HepG2 (cell line): Measurements from ENCODE around the gene DDRGK1. TPM values are rescaled to one million over a fixed set of nuclear protein-coding genes. Genes with fewer than 3 reads are reported as not detected.

ENCODE experiments used
- EEA1 ChIP-seq: sonication (generic); formaldehyde crosslinking; IDR thresholded peaks from 2 replicates; pipeline ENCODE4 v1.5.1; 2020; ENCODE audit warnings: mild to moderate bottlenecking, missing genetic modification reagents, borderline replicate concordance
- GTF3A ChIP-seq: sonication (generic); formaldehyde crosslinking; conservative IDR thresholded peaks from 2 replicates; pipeline ENCODE4 v1.4.0; 2020; ENCODE audit warnings: mild to moderate bottlenecking, missing genetic modification reagents
- MLXIP ChIP-seq: sonication (generic); formaldehyde crosslinking; IDR thresholded peaks from 2 replicates; pipeline ENCODE4 v1.9.0; 2021; ENCODE audit warnings: missing genetic modification reagents, borderline replicate concordance
- ZBTB34 ChIP-seq: sonication (generic); formaldehyde crosslinking; IDR thresholded peaks from 2 replicates; pipeline ENCODE4 v1.8.0; 2022; ENCODE audit warnings: mild to moderate bottlenecking, missing genetic modification reagents
- ZC3H4 ChIP-seq: sonication (generic); formaldehyde crosslinking; IDR thresholded peaks from 2 replicates; pipeline ENCODE4 v1.4.0; 2020; ENCODE audit warnings: missing genetic modification reagents, borderline replicate concordance
- ZNF180 ChIP-seq: sonication (generic); formaldehyde crosslinking; IDR thresholded peaks from 2 replicates; pipeline ENCODE4 v1.4.0; 2020; ENCODE audit warnings: low read depth, missing genetic modification reagents, borderline replicate concordance
- ZNF280B ChIP-seq: sonication (generic); formaldehyde crosslinking; IDR thresholded peaks from 2 replicates; pipeline ENCODE4 v1.5.0; 2020; ENCODE audit warnings: missing genetic modification reagents, mild to moderate bottlenecking, borderline replicate concordance
- ZNF598 ChIP-seq: sonication (generic); formaldehyde crosslinking; IDR thresholded peaks from 2 replicates; pipeline ENCODE4 v1.5.1; 2020; ENCODE audit warnings: mild to moderate bottlenecking, missing genetic modification reagents, borderline replicate concordance
- polyA plus RNA-seq, 8 experiments: library from polyadenylated mRNA; depleted of rRNA in 3 of 8; stranded (reverse) in 7 of 8; unstranded in 1 of 8; fragments of >200 nt; fragmentation: Illumina TruSeq in 4 of 8; extraction: Trizol in 4 of 8; gene quantifications; 2 replicates each; pipeline versions ENCODE4 v1.2.1 to v1.2.3, GENCODE V29; 2011 to 2016; ENCODE audit warnings: low read depth in 4 of 8, missing spikeins in 1 of 8, mixed read lengths in 1 of 8; ENCODE audit not compliant: insufficient read depth in 1 of 8
- total RNA-seq, 5 experiments: library from RNA; depleted of rRNA; stranded (reverse); fragments of >200 nt; fragmentation: Illumina TruSeq; extraction: Trizol; gene quantifications; 2 replicates each; pipeline ENCODE4 v1.2.3, GENCODE V29; 2016; ENCODE audit warnings: low read depth in 1 of 5
- TF ChIP-seq, protein P1 (sequence below): sonication (generic); formaldehyde crosslinking; IDR thresholded peaks from 2 replicates; pipeline ENCODE4 v1.5.0; 2020; ENCODE audit warnings: mild to moderate bottlenecking, missing genetic modification reagents, borderline replicate concordance
- TF ChIP-seq, protein P2 (sequence below): sonication (generic); formaldehyde crosslinking; IDR thresholded peaks from 2 replicates; pipeline ENCODE4 v1.4.0; 2020; ENCODE audit warnings: missing genetic modification reagents, borderline replicate concordance
- TF ChIP-seq, protein P3 (sequence below): sonication (generic); formaldehyde crosslinking; IDR thresholded peaks from 2 replicates; pipeline ENCODE4 v1.4.0; 2020; ENCODE audit warnings: mild to moderate bottlenecking, missing genetic modification reagents

DDRGK1 gene
- total and polyA plus RNA-seq, 2 of the 13 experiments (the other 11 are each of a cell fraction or from before 2014, with no cell fraction given) = 96.7 to 149 TPM

DNA sequence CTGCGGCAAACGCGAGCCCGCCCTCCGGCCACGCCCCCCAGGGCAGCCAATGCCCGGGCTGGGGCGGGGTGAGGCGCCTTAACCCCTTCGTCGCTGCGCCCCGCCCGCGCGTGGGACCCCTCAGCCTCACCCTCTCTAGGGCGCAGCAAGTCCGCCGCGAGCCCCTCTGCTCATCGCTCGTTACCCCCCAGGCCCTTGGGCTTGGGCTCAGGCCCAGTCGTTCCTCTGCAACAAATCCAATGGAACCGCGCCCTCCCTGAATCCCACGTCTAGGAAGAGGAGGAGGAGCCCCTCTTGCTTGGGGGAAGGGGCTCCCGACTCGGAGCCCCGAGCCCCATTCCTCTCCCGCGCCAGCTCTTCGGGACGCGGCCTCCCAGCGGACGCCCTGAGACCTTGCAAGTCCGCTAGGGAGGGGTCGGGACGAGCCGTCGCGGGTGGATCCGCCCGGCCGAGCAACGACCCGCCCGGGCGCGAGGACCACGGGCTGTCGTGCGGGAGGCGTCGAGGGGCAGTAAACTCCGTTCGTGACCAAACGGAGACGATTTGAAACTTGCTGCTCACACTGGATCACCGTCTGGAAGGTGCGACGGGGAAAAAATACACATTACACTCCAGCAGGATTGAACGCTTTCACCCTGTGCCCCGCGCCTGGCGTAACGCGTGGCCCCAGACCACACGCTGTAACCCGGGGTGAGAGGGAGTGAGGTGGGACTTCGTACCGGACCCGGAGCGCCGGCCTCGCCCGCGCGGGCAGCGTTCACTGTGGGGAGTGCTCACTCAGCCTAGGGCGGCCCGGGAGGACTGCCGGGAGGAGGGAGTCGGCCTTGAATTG is 30.7 kb downstream of the DDRGK1 start (continued):
- TF ChIP-seq EEA1 = peak; percentile 75; the same call in 1 of the 2 replicates
- peak; percentile 98; the same call in 1 of the 2 replicates for TF ChIP-seq ZNF598 (CRISPR knock-in tag)
- TF ChIP-seq, protein P1, sequence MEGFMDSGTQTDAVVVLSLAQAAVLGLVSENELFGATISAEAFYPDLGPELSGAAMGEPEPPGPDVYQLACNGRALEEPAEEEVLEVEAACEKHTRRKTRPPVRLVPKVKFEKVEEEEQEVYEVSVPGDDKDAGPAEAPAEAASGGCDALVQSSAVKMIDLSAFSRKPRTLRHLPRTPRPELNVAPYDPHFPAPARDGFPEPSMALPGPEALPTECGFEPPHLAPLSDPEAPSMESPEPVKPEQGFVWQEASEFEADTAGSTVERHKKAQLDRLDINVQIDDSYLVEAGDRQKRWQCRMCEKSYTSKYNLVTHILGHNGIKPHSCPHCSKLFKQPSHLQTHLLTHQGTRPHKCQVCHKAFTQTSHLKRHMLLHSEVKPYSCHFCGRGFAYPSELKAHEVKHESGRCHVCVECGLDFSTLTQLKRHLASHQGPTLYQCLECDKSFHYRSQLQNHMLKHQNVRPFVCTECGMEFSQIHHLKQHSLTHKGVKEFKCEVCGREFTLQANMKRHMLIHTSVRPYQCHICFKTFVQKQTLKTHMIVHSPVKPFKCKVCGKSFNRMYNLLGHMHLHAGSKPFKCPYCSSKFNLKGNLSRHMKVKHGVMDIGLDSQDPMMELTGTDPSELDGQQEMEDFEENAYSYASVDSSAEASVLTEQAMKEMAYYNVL (CRISPR knock-in tag) = no peak; the same call in none of the 2 replicates
- TF ChIP-seq, protein P2, sequence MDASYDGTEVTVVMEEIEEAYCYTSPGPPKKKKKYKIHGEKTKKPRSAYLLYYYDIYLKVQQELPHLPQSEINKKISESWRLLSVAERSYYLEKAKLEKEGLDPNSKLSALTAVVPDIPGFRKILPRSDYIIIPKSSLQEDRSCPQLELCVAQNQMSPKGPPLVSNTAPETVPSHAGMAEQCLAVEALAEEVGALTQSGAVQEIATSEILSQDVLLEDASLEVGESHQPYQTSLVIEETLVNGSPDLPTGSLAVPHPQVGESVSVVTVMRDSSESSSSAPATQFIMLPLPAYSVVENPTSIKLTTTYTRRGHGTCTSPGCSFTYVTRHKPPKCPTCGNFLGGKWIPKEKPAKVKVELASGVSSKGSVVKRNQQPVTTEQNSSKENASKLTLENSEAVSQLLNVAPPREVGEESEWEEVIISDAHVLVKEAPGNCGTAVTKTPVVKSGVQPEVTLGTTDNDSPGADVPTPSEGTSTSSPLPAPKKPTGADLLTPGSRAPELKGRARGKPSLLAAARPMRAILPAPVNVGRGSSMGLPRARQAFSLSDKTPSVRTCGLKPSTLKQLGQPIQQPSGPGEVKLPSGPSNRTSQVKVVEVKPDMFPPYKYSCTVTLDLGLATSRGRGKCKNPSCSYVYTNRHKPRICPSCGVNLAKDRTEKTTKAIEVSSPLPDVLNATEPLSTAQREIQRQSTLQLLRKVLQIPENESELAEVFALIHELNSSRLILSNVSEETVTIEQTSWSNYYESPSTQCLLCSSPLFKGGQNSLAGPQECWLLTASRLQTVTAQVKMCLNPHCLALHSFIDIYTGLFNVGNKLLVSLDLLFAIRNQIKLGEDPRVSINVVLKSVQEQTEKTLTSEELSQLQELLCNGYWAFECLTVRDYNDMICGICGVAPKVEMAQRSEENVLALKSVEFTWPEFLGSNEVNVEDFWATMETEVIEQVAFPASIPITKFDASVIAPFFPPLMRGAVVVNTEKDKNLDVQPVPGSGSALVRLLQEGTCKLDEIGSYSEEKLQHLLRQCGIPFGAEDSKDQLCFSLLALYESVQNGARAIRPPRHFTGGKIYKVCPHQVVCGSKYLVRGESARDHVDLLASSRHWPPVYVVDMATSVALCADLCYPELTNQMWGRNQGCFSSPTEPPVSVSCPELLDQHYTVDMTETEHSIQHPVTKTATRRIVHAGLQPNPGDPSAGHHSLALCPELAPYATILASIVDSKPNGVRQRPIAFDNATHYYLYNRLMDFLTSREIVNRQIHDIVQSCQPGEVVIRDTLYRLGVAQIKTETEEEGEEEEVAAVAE = peak; percentile 79
- TF ChIP-seq GTF3A (CRISPR knock-in tag) = 0 out of 2 replicates have a peak, but pooled peaks have one; percentile 66
- no peak for TF ChIP-seq ZNF180
- peak; percentile 87; the same call in 1 of the 2 replicates for TF ChIP-seq MLXIP (CRISPR knock-in tag)
- TF ChIP-seq ZNF280B = peak; percentile 96
- TF ChIP-seq, protein P3, sequence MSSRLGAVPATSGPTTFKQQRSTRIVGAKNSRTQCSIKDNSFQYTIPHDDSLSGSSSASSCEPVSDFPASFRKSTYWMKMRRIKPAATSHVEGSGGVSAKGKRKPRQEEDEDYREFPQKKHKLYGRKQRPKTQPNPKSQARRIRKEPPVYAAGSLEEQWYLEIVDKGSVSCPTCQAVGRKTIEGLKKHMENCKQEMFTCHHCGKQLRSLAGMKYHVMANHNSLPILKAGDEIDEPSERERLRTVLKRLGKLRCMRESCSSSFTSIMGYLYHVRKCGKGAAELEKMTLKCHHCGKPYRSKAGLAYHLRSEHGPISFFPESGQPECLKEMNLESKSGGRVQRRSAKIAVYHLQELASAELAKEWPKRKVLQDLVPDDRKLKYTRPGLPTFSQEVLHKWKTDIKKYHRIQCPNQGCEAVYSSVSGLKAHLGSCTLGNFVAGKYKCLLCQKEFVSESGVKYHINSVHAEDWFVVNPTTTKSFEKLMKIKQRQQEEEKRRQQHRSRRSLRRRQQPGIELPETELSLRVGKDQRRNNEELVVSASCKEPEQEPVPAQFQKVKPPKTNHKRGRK = peak; percentile 64
- TF ChIP-seq ZBTB34 (CRISPR knock-in tag) = peak; percentile 56
- TF ChIP-seq ZC3H4 (CRISPR knock-in tag) = 0 out of 2 replicates have a peak, but pooled peaks have one; percentile 57
